CD4-positive, alpha-beta memory T cell (primary cell): ENCODE data around the gene OXSM. TPM values are rescaled to one million over a fixed set of nuclear protein-coding genes. Genes with fewer than 3 reads are reported as not detected.

Experiments used
- CTCF ChIA-PET: fragments of 350-600 bp; sonication (Branson Sonifier 250); formaldehyde crosslinking; loops from one replicate; lab custom pipeline; 2021; ENCODE audit warnings: inconsistent platforms; ENCODE audit not compliant: partially characterized antibody; lab: Charles Lee
- POLR2A ChIA-PET: fragments of 350-600 bp; sonication (Branson Sonifier 250); formaldehyde crosslinking; loops from one replicate; lab custom pipeline; 2021; ENCODE audit not compliant: partially characterized antibody; lab: Charles Lee
- DNase-seq, 5 donors: peaks; one replicate each; pipeline versions ENCODE4 v3.0.0 to v3.0.0-alpha.2; 2020 to 2022; ENCODE audit warnings: mixed read lengths in 1 of 5
- H3K27ac ChIP-seq: one replicate; pipeline ENCODE4 v1.7.0; 2013; ENCODE audit warnings: low read depth, low read length
- H3K27me3 ChIP-seq: 2 replicates; pipeline ENCODE4 v1.7.0; 2013; ENCODE audit warnings: mild to moderate bottlenecking, low read length, moderate library complexity; ENCODE audit not compliant: insufficient read depth
- H3K36me3 ChIP-seq: 2 replicates; pipeline ENCODE4 v1.7.0; 2013; ENCODE audit warnings: mild to moderate bottlenecking, low read length, moderate library complexity; ENCODE audit not compliant: insufficient read depth
- H3K4me1 ChIP-seq: 2 replicates; pipeline ENCODE4 v1.7.0; 2013; ENCODE audit warnings: mild to moderate bottlenecking, low read length, moderate library complexity; ENCODE audit not compliant: insufficient read depth
- H3K4me3 ChIP-seq, 2 donors: one replicate each; pipeline ENCODE4 v1.7.0; 2013; ENCODE audit warnings: low read length in 2 of 2, mild to moderate bottlenecking in 1 of 2
- H3K9me3 ChIP-seq, 2 donors: one replicate each; pipeline ENCODE4 v1.7.0; 2013; ENCODE audit warnings: low read length in 2 of 2, control low read depth in 1 of 2; ENCODE audit not compliant: control insufficient read depth in 1 of 2
- H3K27ac Mint-ChIP-seq, 7 donors: one replicate each; pipeline ENCODE4 v1.8.0; 2020 to 2021; ENCODE audit warnings: mixed read lengths in 7 of 7, mild to moderate bottlenecking in 6 of 7, inconsistent platforms in 3 of 7, moderate library complexity in 3 of 7
- H3K27me3 Mint-ChIP-seq, 2 donors: one replicate each; pipeline ENCODE4 v1.8.0; 2020 to 2021; ENCODE audit warnings: mixed read lengths in 2 of 2
- H3K36me3 Mint-ChIP-seq, 2 donors: one replicate each; pipeline ENCODE4 v1.8.0; 2020 to 2021; ENCODE audit warnings: mixed read lengths in 2 of 2, inconsistent platforms in 1 of 2, mild to moderate bottlenecking in 1 of 2
- H3K4me1 Mint-ChIP-seq, 4 donors: one replicate each; pipeline ENCODE4 v1.8.0; 2020 to 2021; ENCODE audit warnings: mixed read lengths in 4 of 4, mild to moderate bottlenecking in 1 of 4
- H3K4me3 Mint-ChIP-seq, 8 donors: one replicate each; pipeline ENCODE4 v1.8.0; 2020 to 2021; ENCODE audit warnings: mixed read lengths in 8 of 8, mild to moderate bottlenecking in 7 of 8, moderate library complexity in 6 of 8, inconsistent platforms in 3 of 8
- H3K9me3 Mint-ChIP-seq, 8 donors: one replicate each; pipeline ENCODE4 v1.8.0; 2020 to 2021; ENCODE audit warnings: mixed read lengths in 8 of 8, mild to moderate bottlenecking in 5 of 8, inconsistent platforms in 3 of 8, moderate library complexity in 1 of 8
- intact Hi-C: fragments of 100-400 bp; cut with micrococcal nuclease; formaldehyde crosslinking; loops from one replicate; pipeline ENCODE4 v1.15.1; 2023
- polyA plus RNA-seq, 2 donors: library from polyadenylated mRNA; unstranded; fragments of 300-500 nt; fragmentation: Illumina TruSeq; gene quantifications; one replicate each; pipeline ENCODE4 v1.2.3, GENCODE V29; 2021
- total RNA-seq, 2 experiments: library from RNA; stranded (reverse); gene quantifications; one replicate each; pipeline ENCODE4 v1.2.3, GENCODE V29; 2021

The OXSM gene
- total and polyA plus RNA-seq, 4 experiments from 2014 or later: 13.2 to 20.6 (median 15.6) TPM

DNA sequence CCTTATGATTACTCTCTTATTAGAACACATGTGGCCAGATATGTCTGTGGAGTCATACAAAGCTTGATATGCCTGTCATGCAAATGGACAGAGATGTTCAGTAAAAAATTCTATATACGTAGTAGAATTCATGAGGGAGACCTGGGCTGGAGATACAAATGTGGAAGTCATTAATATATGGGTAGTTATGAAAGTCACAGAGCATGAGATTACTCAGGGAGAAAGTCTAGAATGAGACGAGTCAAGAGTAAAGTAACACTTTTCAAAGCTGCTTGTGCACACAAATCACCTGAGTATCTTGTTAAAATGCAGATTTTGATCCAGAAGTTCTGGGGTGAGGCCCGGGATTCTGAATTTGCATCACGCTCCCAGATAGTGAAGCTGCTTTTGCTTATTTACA, 28.4 kb downstream of the OXSM start:
- Mint-ChIP-seq H3K4me3 (no peak overlapping the region), H3K27ac (no peak overlapping the region), H3K36me3 (no peaks in the 10 kb centered on the region), H3K4me1 (peaks cover 0 to 2% (median 0%) of the 10 kb centered on the region in 4 donors), H3K9me3 (no peaks in the 10 kb centered on the region), H3K27me3 (peaks cover 3 to 4% of the 10 kb centered on the region in 2 donors)
- Histone ChIP-seq H3K9me3 (no peaks in the 10 kb centered on the region), H3K27ac (no peak overlapping the region), H3K36me3 (no peaks in the 10 kb centered on the region), H3K27me3 (no peaks in the 10 kb centered on the region), H3K4me1 (no peaks in the 10 kb centered on the region), H3K4me3 (no peak overlapping the region)
- ChIA-PET CTCF (no interaction called here), POLR2A (no interaction called here)
- intact Hi-C loops: no loop called here
- no peak for DNase-seq

DNA sequence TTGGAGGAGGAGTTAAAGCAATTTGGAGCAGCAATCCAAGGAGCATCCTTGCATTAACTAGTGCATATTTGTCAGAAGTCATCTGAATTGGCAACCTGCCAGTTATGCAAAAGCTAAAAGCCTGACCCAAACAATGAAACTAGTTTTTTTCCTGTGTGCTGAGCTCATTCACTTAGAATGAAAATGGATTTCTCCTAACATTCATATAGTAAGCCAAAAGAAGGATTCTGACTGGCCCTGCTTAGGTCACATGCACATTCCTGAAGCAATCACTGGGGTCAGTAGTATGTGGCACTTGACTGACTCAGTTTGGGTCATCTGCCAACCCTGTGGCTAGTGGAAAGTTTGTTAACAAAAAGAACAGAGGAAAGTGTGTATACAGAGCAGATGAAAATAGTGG, 30.5 kb downstream of the OXSM start:
- Mint-ChIP-seq H3K27me3 (peaks cover 0 to 3% of the 10 kb centered on the region in 2 donors), H3K4me1 (peaks cover 0 to 2% (median 0%) of the 10 kb centered on the region in 4 donors), H3K4me3 (no peak overlapping the region), H3K36me3 (no peaks in the 10 kb centered on the region), H3K27ac (no peak overlapping the region), H3K9me3 (peaks cover 0 to 1% (median 0%) of the 10 kb centered on the region in 8 donors)
- Histone ChIP-seq H3K9me3 (no peaks in the 10 kb centered on the region), H3K4me3 (no peak overlapping the region), H3K36me3 (no peaks in the 10 kb centered on the region), H3K4me1 (no peaks in the 10 kb centered on the region), H3K27me3 (no peaks in the 10 kb centered on the region), H3K27ac (no peak overlapping the region)
- no peak for DNase-seq
- intact Hi-C loops: no loop called here
- CTCF ChIA-PET: interaction anchor here (1.4 to 1.5 kb wide), 2 partner anchors 37 to 225 kb away, joined by 3 to 5 read pairs; no protein-coding TSS in a partner anchor
- POLR2A ChIA-PET: no interaction called here

GRCh38 chr3:25820816-25821486, 31.1 kb downstream of the OXSM start:
- no peaks in the 10 kb centered on the region for H3K36me3 ChIP-seq
- DNase-seq: no peak
- CTCF ChIA-PET: no interaction called here
- peaks cover 2% of the 10 kb centered on the region for H3K4me1 ChIP-seq
- H3K4me1 Mint-ChIP-seq: peaks cover 2 to 4% (median 3%) of the 10 kb centered on the region in 4 donors
- no peaks in the 10 kb centered on the region for H3K27me3 ChIP-seq
- H3K4me3 Mint-ChIP-seq: no peak overlapping the region
- no peak overlapping the region for H3K27ac ChIP-seq
- H3K27me3 Mint-ChIP-seq: peaks cover 0 to 2% of the 10 kb centered on the region in 2 donors
- no peak overlapping the region for H3K4me3 ChIP-seq
- H3K36me3 Mint-ChIP-seq: no peaks in the 10 kb centered on the region
- POLR2A ChIA-PET: no interaction called here
- H3K9me3 ChIP-seq: no peaks in the 10 kb centered on the region
- no peak overlapping the region for H3K27ac Mint-ChIP-seq
- peaks cover 0 to 1% (median 0%) of the 10 kb centered on the region in 8 donors for H3K9me3 Mint-ChIP-seq
- intact Hi-C loops: no loop called here

DNA sequence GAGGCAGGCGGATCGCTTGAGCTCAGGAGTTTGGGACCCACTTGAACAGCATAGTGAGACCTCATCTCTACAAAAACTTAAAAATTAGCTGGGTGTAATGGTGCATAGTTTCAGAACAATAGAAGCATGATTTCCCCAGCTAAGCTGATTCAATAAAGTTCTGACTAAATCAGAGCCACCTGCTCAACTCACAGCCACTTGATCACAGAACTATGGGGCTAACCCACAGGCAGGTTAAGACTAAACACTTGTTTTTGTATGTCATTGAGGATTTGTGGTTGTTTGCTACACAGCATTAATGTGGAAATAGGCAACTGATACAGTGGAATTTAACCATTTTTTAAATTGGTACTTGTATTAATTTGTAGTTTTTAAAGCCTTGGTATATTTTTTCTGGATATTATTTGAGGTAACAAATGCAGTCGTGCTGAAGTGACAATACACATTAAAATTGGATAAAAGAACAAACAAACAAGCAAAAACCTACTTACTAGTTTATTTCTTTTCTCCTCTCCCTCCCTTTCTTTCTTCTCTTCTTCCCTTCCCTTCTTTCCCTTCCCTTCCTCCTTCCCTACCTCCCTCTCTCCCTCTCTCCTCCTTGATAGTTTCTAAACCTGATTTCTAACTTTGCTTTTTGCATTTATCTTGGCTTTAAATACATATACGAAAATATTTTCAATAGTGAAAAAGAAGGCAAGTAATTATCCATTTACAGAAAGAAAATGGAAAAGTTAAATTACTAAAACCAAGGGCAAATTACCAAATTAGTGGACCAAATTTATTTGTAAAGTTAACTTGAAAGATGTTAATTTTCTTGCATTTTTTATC, 32.1 kb downstream of the OXSM start:
- Mint-ChIP-seq H3K27ac (no peak overlapping the region), H3K4me1 (peaks cover 7 to 13% (median 10%) of the 10 kb centered on the region in 4 donors), H3K4me3 (no peak overlapping the region), H3K36me3 (no peaks in the 10 kb centered on the region), H3K27me3 (peaks cover 0 to 2% of the 10 kb centered on the region in 2 donors), H3K9me3 (peaks cover 0 to 1% (median 0%) of the 10 kb centered on the region in 8 donors)
- POLR2A ChIA-PET: no interaction called here
- H3K4me3 ChIP-seq: no peak overlapping the region
- DNase-seq: no peak
- no peaks in the 10 kb centered on the region for H3K36me3 ChIP-seq
- intact Hi-C loops: no loop called here
- no peak overlapping the region for H3K27ac ChIP-seq
- no peaks in the 10 kb centered on the region for H3K9me3 ChIP-seq
- no peaks in the 10 kb centered on the region for H3K27me3 ChIP-seq
- CTCF ChIA-PET: no interaction called here
- H3K4me1 ChIP-seq: peaks cover 12% of the 10 kb centered on the region

DNA sequence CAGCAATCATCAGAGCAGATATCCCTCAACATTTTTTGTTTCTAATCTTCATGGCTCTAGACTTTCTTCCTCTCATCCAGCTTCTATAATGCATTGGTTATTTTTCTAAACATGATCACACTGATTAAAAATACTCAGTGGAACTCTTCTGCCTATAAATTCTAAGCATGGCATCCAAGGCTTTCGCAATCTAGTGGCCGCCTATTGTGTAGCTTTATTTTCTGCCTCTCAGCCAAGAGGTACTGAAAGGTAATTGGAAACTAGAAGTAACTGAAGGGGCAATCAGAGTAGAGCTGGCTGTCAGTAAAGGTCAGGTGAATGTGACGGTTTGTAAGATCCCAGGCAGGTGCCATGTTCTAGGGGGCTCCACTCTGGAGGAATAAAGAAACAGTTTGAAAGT, 33.4 kb downstream of the OXSM start:
- Histone ChIP-seq H3K27me3 (no peaks in the 10 kb centered on the region), H3K36me3 (no peaks in the 10 kb centered on the region), H3K9me3 (no peaks in the 10 kb centered on the region), H3K4me3 (no peak overlapping the region), H3K27ac (no peak overlapping the region), H3K4me1 (peaks cover 12% of the 10 kb centered on the region)
- H3K9me3 Mint-ChIP-seq: peaks cover 0 to 1% (median 0%) of the 10 kb centered on the region in 8 donors
- H3K4me1 Mint-ChIP-seq: peaks cover 7 to 14% (median 10%) of the 10 kb centered on the region in 4 donors
- no peak overlapping the region for H3K4me3 Mint-ChIP-seq
- H3K27me3 Mint-ChIP-seq: peaks cover 0 to 2% of the 10 kb centered on the region in 2 donors
- CTCF ChIA-PET: no interaction called here
- H3K27ac Mint-ChIP-seq: no peak overlapping the region
- POLR2A ChIA-PET: no interaction called here
- intact Hi-C loops: no loop called here
- no peak for DNase-seq
- no peaks in the 10 kb centered on the region for H3K36me3 Mint-ChIP-seq

GRCh38 chr3:25826510-25826909, 36.6 kb downstream of the OXSM start:
- no peak overlapping the region for H3K27ac ChIP-seq
- Mint-ChIP-seq H3K36me3 (no peaks in the 10 kb centered on the region), H3K4me3 (peak overlapping the region in 2 of 8 donors; percentile 13 to 44), H3K27ac (no peak overlapping the region), H3K4me1 (peaks cover 7 to 14% (median 10%) of the 10 kb centered on the region in 4 donors), H3K9me3 (peaks cover 0 to 4% (median 0%) of the 10 kb centered on the region in 8 donors), H3K27me3 (peaks cover 0 to 2% of the 10 kb centered on the region in 2 donors)
- H3K4me1 ChIP-seq: peaks cover 12% of the 10 kb centered on the region
- no peaks in the 10 kb centered on the region for H3K27me3 ChIP-seq
- H3K9me3 ChIP-seq: no peaks in the 10 kb centered on the region
- H3K36me3 ChIP-seq: no peaks in the 10 kb centered on the region
- POLR2A ChIA-PET: no interaction called here
- CTCF ChIA-PET: interaction anchor here (0.8 kb wide), 1 partner anchor 31 kb away, joined by 4 read pairs; no protein-coding TSS in a partner anchor
- no peak overlapping the region for H3K4me3 ChIP-seq
- intact Hi-C loops: no loop called here
- DNase-seq: no peak
